GM18526 (cell line): ENCODE measurements around the gene UBQLN4.

ENCODE experiments used
- POLR2A ChIP-seq: IDR thresholded peaks from 3 replicates; pipeline ENCODE4 v1.6.1; 2011; ENCODE audit not compliant: insufficient read length; ENCODE audit errors: extremely low read depth

Gene UBQLN4

DNA sequence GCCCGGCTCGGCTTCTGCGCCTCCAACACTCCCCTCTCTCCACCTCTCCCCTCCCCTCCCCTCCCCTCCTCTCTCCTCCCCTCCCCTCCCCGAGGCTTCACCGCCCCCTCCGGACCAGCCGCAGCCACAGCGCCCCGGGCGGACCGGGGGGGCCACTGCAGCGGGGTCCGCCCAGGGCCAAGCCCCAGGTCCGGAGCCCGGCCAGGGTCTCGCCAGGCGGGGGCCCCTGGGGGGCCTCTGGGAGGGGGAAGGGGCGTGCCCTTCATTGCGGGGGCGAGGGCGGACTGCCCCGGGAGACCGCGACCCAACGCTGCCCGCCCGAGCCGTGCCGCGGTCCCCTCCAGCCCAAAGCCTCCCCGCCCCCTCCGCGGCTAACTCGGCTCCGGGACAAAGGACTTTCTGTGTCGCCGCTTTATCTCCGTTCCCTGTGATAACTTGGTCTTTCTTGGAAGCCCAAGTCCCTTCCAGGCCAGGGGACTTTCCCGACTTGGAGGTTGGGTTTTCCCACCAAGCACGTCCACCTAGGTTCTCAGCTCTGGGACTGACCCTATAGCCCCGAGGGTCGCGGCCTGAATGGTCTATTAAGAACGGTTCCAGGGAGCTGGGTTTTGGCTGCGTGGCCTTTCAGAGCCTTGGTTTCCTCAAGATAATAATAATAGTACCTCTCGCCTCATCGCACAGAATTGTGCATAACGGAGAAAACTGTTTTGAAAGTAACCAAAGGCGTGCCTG lies at the start of gene UBQLN4:
UBQLN4 (minus strand) TSS at position 31 of the 732 bp plus-strand sequence. CDS start 97 bp downstream, outside the sequence.
- TF ChIP-seq POLR2A: peak; percentile 44

DNA sequence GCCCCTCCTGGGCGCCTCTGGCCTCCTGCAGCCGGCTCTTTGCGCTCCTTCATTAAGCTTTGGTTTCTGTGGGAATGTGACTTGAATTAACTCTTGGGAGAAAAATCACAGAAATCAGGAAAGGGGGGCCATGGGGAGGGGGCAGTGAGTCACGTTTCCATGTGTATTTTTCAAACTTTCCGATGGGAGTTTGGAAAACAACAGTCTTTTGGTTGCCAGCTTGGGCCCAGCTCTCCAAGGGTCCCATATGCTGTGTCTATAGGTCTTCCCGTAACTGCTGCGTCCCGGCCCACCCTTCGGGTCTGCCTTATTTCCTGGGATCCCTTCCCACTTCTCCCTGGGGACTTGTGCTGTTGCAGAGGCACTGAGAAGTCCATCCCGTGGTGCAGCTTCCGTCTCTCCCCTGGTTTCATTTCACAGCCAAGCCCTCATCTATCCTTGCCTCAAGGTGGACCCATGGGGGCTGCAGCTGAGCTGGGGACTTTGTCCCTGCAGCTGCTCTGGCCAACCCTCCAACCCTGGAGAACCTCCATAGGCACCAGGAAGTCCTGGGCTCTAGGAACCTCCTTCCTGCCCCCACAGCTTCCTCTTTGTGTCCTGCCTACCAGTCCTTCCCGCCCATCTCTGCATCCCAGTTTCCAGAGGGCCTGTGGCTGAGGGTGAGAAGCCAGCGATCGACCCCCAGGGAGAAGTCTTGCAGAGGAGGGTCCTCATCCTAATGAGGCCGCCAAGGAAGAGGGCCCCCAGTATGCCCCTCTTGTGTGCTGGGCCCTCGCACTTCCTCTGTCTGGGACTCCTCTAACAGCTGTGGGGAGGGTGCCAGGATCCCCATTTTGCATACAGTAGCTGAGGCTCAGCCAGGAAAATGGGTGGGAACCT lies 49.3 kb upstream of the UBQLN4 start:
- no peak for TF ChIP-seq POLR2A

- no peak for TF ChIP-seq POLR2A
These were observed 48.3 kb upstream of the UBQLN4 start for GRCh38 chr1:156101880-156102279.

- TF ChIP-seq POLR2A: no peak
These were observed 46.8 kb upstream of the UBQLN4 start for GRCh38 chr1:156100205-156100995.

GRCh38 chr1:156099282-156099681 lies 45.7 kb upstream of the UBQLN4 start:
- no peak for TF ChIP-seq POLR2A

DNA sequence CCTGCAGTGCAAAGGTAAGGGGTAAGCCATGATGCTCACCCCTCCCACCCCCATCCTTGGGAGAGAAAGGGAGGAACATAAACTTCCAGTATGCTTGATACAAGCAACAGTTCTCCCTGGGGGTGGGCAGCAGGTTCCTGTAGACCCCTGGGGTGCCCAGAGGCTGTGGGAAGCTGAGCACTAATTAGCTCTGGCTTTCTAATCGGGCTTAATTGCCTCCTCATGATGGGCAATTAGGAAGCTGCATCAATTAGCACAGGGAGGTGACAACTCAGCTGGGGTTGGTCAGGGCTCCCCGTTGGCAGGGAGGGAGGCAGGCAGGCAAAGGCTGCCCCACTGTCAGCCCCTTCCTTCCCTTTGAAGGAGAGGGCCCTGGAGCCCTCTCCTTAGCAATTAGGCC lies 45.2 kb upstream of the UBQLN4 start:
- no peak for TF ChIP-seq POLR2A

- no peak for TF ChIP-seq POLR2A
These were observed 44.0 kb upstream of the UBQLN4 start for GRCh38 chr1:156097499-156098178.

DNA sequence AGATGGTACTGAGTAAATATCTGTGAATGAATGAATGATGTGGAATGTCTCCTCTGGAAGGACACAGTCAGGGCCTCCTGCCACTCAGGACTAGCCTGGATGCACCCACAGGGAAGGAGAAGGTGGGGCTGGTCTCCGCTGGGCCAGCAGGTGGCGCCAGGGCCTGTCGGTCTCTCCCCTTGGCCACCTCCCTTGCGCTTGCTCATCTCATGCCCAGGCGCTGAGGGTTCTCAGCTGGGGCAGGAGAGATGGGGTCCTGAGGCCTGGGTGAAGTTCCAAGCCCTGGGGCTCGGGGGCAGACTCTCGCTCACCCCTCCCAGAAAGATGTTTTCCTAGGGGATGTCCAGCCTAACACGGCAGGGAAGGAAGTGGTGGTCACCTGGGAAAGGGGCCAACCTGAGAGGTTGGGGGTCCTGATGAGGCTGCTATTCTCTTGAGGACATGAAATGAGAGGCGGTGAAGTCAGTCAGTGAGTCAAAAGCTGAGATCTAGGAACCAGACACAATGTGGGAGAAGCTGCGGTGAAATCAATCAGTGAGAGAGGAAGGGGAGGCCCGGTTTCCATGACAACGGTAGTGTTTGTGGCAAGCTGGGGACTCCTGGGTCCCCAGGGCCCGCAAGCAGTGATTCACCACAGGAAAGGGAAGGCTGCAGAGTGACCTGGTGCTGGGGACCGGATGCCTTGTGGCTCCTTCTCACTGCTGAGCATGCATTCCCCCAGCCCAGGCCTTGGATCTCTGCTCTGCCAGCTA lies 43.2 kb upstream of the UBQLN4 start:
- TF ChIP-seq POLR2A: no peak

DNA sequence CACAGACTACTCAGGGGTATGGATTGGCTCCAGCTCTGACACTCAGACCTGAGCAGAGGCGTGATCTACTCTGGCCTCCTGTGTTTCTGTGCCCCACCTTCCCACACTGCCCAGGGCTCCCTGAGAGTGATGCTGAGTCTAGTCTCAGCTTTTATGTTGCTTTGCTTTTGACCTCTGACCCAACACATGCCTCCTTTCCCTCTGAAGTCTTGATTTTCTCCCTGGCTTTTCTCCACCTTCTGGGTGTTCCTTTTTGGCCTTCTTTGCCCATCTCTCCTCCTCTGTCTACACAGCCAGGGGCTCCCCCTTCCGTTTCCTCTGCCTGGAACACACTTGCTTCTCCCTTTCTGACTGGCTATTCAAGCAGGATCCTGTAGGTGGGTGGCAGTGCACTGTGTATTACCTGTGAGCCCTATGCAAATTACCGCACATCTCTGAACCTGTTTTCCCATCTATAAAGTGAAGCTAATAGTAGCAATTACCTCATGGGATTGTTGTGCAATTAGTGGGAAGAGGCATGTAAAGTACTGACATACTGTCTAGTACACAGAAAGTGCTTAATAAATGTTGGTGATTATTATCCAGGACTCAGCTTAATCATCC lies 42.4 kb upstream of the UBQLN4 start:
- TF ChIP-seq POLR2A: no peak

- no peak for TF ChIP-seq POLR2A
These were observed 38.0 kb upstream of the UBQLN4 start for GRCh38 chr1:156091610-156092009.

DNA sequence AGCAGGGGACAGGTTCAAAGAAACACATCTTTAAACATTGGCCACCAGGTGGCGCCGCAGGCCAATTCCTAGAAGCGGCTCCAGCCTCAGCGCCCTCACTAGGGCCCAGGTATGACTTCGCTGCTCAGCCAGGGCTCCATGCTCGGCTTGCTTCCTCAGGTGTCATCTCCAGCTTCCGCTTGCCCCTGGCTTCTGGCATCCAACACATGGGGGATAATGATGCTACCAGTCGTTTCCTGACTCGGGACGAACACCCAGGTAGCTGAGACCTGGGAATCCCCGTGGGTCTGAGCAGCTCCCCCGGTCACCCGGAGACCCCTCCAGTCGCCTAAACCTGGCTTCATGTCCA lies 37.2 kb upstream of the UBQLN4 start:
- TF ChIP-seq POLR2A: no peak

GRCh38 chr1:156090138-156090839 lies 36.7 kb upstream of the UBQLN4 start:
- no peak for TF ChIP-seq POLR2A

DNA sequence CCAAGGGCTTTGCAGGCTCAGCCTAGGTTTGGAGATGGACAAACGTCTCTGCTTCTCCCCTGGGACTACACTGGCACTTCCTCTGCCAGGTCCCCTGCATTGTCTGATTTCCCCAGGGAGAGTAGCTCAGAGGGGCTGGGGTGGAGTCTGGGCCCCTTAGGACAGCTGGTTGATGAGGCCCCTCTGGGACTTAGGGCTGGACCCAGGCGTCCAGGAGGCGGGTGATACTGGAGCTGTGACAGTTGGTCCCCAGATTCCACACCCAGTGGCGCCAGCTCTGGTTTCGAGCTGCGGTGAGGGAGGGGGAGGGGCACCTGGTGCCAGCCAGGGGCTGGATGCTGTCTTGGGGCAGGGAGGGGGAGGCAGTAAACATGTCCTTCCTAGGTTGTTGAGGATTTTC lies 36.1 kb upstream of the UBQLN4 start:
- TF ChIP-seq POLR2A: no peak
